K562 (cell line): ENCODE data around the gene PPFIA3. TPM values are rescaled to one million over a fixed set of nuclear protein-coding genes. Genes with fewer than 3 reads are reported as not detected.

Experiments used
- EGR1 ChIP-seq: fragments of 450-650 bp; conservative IDR thresholded peaks from 2 replicates; pipeline ENCODE4 v1.6.1; 2017; ENCODE audit warnings: mild to moderate bottlenecking
- FOXJ3 ChIP-seq: sonication (generic); formaldehyde crosslinking; IDR thresholded peaks from 2 replicates; pipeline ENCODE4 v1.4.0; 2020; ENCODE audit warnings: mild to moderate bottlenecking, missing genetic modification reagents
- GTF2F1 ChIP-seq: IDR thresholded peaks from 2 replicates; pipeline ENCODE4 v1.6.1; 2011; ENCODE audit warnings: low read depth, low read length, improper control_type of control experiment
- KLF16 ChIP-seq: IDR thresholded peaks from 2 replicates; pipeline ENCODE4 v1.6.1; 2016; ENCODE audit warnings: antibody characterized with exemption
- POLR2H ChIP-seq: IDR thresholded peaks from 2 replicates; pipeline ENCODE4 v1.6.1; 2016; ENCODE audit warnings: missing genetic modification characterization, low read depth, mild to moderate bottlenecking, control low read depth, missing compliant biosample characterization, moderate library complexity
- SIN3A ChIP-seq, 2 experiments: fragments of 150-350 bp in 1 of 2; IDR thresholded peaks; 2 replicates each; pipeline ENCODE4 v1.6.1; 2011 to 2016; ENCODE audit warnings: borderline replicate concordance in 2 of 2, low read depth in 2 of 2, low read length in 2 of 2, mild to moderate bottlenecking in 2 of 2, moderate library complexity in 2 of 2; ENCODE audit not compliant: control insufficient read depth in 1 of 2
- TAF7 ChIP-seq: fragments of 450-650 bp; IDR thresholded peaks from 2 replicates; pipeline ENCODE4 v1.6.1; 2016; ENCODE audit warnings: missing genetic modification characterization, missing compliant biosample characterization
- ZFPM2 ChIP-seq: fragments of 250-450 bp; sonication (Bioruptor Pico); IDR thresholded peaks from 2 replicates; pipeline ENCODE4 v1.5.1; 2022; ENCODE audit warnings: mild to moderate bottlenecking
- ZNF444 ChIP-seq: fragments of 250-450 bp; sonication (Bioruptor Pico); IDR thresholded peaks from 2 replicates; pipeline ENCODE4 v1.4.0; 2020; ENCODE audit warnings: mild to moderate bottlenecking, moderate library complexity
- ZNF740 ChIP-seq, 3 experiments: fragments of 200-800 bp in 1 of 3; sonication (Bioruptor generic) in 1 of 3; sonication (generic) in 1 of 3; formaldehyde crosslinking in 1 of 3; IDR thresholded peaks; 2 replicates each; pipeline versions ENCODE4 v1.6.1 to v1.8.0; 2016 to 2022; ENCODE audit warnings: mild to moderate bottlenecking in 2 of 3, missing compliant biosample characterization in 2 of 3, missing genetic modification characterization in 2 of 3, missing genetic modification reagents in 1 of 3
- polyA plus RNA-seq, 8 experiments: library from polyadenylated mRNA; depleted of rRNA in 4 of 8; stranded (reverse) in 5 of 8; unstranded in 3 of 8; fragments of >200 nt; fragmentation: Nextera tagmentation in 2 of 8; fragmentation: Illumina TruSeq in 1 of 8; extraction: Ambion mirVana in 2 of 8; extraction: Trizol in 1 of 8; gene quantifications; 2 replicates each; pipeline versions ENCODE4 v1.2.1 to v1.2.3, GENCODE V29; 2011 to 2014; ENCODE audit warnings: inconsistent platforms in 1 of 8, missing spikeins in 1 of 8
- total RNA-seq, 7 experiments: library from RNA; depleted of rRNA in 6 of 7; stranded (reverse); fragments of >200 nt in 6 of 7; fragmentation: Illumina TruSeq in 2 of 7; extraction: Trizol in 2 of 7; gene quantifications; 2 replicates each; pipeline versions ENCODE4 v1.2.1 to v1.2.3, GENCODE V29; 2011 to 2021; ENCODE audit warnings: low replicate concordance in 1 of 7
- TF ChIP-seq, protein P1 (sequence below), 2 experiments: fragments of 450-650 bp in 1 of 2; sonication (generic) in 1 of 2; formaldehyde crosslinking in 1 of 2; IDR thresholded peaks; 2 replicates each; pipeline versions ENCODE4 v1.7.1 to v1.9.0; 2016 to 2022; ENCODE audit warnings: inconsistent platforms in 1 of 2, mild to moderate bottlenecking in 1 of 2, missing genetic modification reagents in 1 of 2
- TF ChIP-seq, protein P2 (sequence below): sonication (generic); formaldehyde crosslinking; IDR thresholded peaks from 2 replicates; pipeline ENCODE4 v1.8.1; 2023; ENCODE audit warnings: mild to moderate bottlenecking, missing genetic modification reagents

Gene PPFIA3
- total and polyA plus RNA-seq, 9 of the 15 experiments (the other 6 are each of a cell fraction or from before 2014, with no cell fraction given): 0.10 to 53.0 (median 17.6) TPM

- TF ChIP-seq, protein P1, sequence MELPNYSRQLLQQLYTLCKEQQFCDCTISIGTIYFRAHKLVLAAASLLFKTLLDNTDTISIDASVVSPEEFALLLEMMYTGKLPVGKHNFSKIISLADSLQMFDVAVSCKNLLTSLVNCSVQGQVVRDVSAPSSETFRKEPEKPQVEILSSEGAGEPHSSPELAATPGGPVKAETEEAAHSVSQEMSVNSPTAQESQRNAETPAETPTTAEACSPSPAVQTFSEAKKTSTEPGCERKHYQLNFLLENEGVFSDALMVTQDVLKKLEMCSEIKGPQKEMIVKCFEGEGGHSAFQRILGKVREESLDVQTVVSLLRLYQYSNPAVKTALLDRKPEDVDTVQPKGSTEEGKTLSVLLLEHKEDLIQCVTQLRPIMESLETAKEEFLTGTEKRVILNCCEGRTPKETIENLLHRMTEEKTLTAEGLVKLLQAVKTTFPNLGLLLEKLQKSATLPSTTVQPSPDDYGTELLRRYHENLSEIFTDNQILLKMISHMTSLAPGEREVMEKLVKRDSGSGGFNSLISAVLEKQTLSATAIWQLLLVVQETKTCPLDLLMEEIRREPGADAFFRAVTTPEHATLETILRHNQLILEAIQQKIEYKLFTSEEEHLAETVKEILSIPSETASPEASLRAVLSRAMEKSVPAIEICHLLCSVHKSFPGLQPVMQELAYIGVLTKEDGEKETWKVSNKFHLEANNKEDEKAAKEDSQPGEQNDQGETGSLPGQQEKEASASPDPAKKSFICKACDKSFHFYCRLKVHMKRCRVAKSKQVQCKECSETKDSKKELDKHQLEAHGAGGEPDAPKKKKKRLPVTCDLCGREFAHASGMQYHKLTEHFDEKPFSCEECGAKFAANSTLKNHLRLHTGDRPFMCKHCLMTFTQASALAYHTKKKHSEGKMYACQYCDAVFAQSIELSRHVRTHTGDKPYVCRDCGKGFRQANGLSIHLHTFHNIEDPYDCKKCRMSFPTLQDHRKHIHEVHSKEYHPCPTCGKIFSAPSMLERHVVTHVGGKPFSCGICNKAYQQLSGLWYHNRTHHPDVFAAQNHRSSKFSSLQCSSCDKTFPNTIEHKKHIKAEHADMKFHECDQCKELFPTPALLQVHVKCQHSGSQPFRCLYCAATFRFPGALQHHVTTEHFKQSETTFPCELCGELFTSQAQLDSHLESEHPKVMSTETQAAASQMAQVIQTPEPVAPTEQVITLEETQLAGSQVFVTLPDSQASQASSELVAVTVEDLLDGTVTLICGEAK (IDR thresholded peaks at IDR 0.05): no peak
- TF ChIP-seq, protein P1 (CRISPR knock-in tag; IDR thresholded peaks at IDR 0.05): no peak
- TF ChIP-seq POLR2H (tag) (no peak), KLF16 (peak; percentile 68), ZNF740 (CRISPR knock-in tag; IDR thresholded peaks at IDR 0.05) (peak; percentile 81), ZNF740 (tag; IDR thresholded peaks at IDR 0.05) (peak in 1 of 2 experiments; percentile 71; a peak in 2 of 4 replicates), TAF7 (tag) (no peak), SIN3A (IDR thresholded peaks at IDR 0.05; ENCODE audit: borderline replicate concordance in 2 of 2, control insufficient read depth in 1 of 2, low read depth in 2 of 2, low read length in 2 of 2) (0 out of 4 replicates have a peak, but pooled peaks have one; percentile 39 to 64), ZNF444 (CRISPR knock-in tag) (no peak), ZFPM2 (CRISPR knock-in tag) (no peak), FOXJ3 (CRISPR knock-in tag) (no peak), EGR1 (peak; percentile 63; the same call in 1 of the 2 replicates), GTF2F1 (no peak)
- TF ChIP-seq, protein P2, sequence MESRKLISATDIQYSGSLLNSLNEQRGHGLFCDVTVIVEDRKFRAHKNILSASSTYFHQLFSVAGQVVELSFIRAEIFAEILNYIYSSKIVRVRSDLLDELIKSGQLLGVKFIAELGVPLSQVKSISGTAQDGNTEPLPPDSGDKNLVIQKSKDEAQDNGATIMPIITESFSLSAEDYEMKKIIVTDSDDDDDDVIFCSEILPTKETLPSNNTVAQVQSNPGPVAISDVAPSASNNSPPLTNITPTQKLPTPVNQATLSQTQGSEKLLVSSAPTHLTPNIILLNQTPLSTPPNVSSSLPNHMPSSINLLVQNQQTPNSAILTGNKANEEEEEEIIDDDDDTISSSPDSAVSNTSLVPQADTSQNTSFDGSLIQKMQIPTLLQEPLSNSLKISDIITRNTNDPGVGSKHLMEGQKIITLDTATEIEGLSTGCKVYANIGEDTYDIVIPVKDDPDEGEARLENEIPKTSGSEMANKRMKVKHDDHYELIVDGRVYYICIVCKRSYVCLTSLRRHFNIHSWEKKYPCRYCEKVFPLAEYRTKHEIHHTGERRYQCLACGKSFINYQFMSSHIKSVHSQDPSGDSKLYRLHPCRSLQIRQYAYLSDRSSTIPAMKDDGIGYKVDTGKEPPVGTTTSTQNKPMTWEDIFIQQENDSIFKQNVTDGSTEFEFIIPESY (CRISPR knock-in tag): peak; percentile 68; the same call in 1 of the 2 replicates
Measured at GRCh38 chr19:49145573-49146407, 26.4 kb downstream of the PPFIA3 start (continued).
